HG03460 (cell line): ENCODE results near the gene SPECC1.
"Not testable (repeated sequence)": the region's sequence is repeated elsewhere in the genome, so short reads cannot be mapped to it uniquely, and the experiment has no call there.

Experiments used
- ATAC-seq: cut with Tn5 transposase; IDR thresholded peaks from one replicate; pipeline ENCODE4 v1.9.1; 2021; ENCODE audit not compliant: unreplicated experiment

Gene SPECC1, protein sequence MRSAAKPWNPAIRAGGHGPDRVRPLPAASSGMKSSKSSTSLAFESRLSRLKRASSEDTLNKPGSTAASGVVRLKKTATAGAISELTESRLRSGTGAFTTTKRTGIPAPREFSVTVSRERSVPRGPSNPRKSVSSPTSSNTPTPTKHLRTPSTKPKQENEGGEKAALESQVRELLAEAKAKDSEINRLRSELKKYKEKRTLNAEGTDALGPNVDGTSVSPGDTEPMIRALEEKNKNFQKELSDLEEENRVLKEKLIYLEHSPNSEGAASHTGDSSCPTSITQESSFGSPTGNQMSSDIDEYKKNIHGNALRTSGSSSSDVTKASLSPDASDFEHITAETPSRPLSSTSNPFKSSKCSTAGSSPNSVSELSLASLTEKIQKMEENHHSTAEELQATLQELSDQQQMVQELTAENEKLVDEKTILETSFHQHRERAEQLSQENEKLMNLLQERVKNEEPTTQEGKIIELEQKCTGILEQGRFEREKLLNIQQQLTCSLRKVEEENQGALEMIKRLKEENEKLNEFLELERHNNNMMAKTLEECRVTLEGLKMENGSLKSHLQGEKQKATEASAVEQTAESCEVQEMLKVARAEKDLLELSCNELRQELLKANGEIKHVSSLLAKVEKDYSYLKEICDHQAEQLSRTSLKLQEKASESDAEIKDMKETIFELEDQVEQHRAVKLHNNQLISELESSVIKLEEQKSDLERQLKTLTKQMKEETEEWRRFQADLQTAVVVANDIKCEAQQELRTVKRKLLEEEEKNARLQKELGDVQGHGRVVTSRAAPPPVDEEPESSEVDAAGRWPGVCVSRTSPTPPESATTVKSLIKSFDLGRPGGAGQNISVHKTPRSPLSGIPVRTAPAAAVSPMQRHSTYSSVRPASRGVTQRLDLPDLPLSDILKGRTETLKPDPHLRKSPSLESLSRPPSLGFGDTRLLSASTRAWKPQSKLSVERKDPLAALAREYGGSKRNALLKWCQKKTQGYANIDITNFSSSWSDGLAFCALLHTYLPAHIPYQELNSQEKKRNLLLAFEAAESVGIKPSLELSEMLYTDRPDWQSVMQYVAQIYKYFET

DNA sequence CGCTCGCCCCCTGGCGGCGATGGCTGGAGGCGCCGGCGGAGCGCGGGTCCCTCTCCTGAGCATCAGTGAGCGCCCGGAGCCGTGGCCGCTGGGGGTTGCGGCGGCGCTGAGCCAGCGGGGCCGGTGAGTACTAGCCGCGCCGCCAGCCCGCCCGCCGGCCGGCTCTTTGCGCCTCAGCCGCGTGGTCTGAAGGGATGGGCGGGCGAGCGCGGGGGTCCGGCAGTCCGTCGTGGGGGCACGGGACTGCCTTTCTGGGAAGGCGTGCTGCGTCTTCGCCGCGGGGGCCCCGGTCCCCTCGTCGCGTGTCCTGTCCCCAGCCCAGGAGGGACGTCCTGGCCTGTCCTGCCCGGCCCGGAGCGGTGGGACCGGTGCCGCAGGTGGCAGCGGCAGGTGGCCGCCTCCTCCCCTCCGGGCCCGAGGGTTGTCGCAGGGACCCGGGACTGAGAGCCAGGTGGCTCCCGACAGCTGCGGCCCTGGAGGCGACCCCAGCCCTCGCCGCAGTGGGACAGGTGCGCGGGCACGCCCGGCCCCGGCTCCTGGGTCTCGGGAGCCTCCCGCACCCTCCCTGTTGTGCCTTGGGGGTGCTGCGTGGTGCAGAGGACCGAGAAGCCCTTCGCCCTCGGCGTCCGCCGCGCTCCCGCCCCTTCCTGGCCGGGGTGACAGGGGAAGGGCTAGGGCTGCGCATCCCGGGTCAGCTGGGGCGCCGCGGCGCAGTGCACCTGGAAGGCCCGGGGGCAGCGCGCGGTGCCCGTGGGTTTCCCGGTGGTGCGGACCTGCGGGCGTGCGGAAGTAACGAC, at the start of gene SPECC1:
Gene SPECC1 (plus strand): TSS at position 58 of the 797 bp plus-strand sequence. CDS start 87,293 bp downstream, outside the sequence.
- peak; percentile 97 for ATAC-seq

DNA sequence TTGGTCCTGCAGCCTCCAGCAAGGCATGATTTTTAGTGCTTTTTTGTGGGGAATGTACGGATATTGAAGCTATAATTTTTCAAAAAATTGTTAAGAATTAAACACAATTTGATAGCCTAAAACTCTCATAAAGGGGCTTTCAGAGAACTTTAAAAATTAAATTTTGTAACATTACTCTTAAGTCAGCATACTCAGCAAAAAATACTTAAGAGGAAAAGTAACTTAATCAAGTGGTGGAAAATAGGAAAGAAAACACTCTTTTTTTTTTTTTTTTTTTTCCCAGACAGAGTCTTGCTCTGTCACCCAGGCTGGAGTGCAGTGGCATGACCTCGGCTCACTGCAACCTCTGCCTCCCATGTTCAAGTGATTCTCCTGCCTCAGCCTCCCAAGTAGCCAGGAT, 46.2 kb upstream of the SPECC1 start:
- ATAC-seq, result not testable (repeated sequence)

DNA sequence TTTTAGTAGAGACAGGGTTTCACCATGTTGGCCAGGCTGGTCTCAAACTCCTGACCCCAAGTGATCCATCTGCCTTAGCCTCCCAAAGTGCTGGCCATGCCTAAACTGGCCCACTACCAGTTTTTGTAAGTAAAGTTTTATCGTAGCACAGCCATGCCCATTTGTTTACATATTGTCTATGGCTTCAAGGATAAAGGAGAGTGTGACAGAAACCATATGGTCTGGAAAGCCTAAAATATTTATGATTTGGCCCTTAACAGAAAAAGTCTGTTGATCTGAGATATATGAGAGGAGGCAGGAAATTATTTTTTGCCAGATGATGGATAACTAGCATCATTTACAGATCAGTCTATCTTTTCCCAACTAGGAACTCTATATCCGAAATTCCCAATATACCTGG, 36.0 kb upstream of the SPECC1 start:
- no peak for ATAC-seq

DNA sequence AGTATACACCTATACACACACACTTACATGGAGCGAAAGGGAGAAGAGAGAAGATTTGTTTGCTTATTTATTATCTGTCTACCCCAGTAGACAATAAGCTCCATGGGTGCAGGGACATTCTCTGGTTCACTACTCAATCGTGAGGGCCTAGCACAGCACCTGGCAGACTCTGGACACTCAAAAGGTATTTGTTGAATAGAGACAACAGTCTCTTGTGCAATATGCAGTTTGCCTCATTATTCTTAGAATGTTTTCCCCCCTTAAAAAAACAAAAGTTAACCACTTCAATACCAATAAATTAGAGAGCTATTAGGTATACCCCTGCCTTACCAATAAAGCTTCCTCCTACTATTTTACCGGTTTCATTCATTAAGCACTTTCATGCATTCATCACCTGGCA, 33.6 kb upstream of the SPECC1 start:
- no peak for ATAC-seq

DNA sequence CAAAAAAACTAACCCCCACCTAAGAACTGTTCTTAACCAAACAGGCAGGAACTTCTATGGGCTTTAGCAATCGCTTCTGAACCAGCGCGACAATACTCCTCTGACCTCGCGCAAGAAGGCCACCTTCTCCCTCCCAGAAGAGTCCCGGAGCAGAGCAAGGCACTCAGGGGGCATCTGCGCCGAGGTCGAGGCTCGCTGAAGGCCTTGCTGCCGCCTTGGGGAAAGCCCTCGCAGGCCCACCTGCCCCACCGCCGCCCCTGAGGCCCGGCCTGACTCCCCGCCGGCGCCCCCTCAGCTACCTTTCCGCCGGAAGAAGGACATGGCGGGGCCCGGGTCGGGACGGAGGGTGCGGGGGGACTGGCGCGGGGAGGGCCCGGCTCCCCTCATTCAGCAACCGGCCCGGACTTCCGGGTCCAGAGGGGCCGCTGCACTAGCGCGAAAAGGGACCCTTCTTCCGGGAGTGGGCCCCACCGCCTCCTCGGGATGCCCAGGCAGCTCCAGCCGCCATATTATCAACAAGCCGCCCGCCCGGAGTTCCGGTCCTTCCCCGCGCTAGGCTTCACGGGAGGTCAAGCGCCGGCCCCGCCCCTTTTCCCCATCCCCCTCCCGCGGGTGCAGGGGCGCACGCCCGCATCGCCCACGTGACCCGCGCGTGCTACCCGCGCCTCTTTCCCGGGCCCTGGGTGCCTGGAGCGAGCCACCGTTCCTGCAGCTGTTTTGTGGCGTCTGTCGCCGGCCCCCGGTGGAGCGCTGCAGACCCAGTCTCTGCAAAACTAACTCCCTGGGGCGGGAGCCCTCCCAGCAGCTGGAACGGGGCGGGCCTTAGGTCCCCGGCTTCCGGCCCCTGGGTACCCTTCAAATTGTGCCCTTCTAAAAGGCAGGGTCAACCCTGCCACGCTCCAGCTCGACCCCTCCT, 31.6 kb upstream of the SPECC1 start, which contains the start of gene AKAP10:
Gene AKAP10 (minus strand): TSS at position 536 of the 916 bp plus-strand sequence. CDS start 149 bp downstream, at position 387.
- ATAC-seq, result peak; percentile 79

DNA sequence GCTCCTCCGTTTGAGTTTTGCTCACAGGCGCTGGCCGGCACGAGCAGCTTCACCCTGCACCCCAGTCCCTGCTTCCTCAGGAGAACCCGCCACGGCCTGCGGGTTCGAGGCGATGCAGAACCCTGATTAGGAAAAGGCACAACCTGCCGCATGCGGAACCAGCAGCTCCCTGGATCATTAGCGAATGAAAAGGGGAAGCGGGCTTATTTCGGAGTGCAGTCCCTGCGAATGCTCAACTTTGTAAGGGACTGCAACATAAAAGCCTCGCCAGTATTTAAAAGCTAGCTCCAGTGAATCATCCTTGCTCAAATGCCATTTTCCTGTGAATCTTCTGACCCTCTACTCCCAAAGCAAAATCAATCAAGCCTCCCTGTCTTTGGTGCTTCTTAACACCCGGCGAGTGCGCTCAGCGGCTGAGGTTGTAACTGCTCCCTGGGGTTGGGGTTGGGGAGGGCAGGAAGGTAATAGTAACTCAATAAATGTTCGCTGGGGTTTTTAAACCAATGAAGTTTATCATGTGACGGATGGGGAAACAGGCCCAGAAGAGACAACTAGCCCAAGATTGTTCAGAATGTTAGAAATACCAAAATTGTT, 30.9 kb upstream of the SPECC1 start:
- ATAC-seq, result peak; percentile 41

DNA sequence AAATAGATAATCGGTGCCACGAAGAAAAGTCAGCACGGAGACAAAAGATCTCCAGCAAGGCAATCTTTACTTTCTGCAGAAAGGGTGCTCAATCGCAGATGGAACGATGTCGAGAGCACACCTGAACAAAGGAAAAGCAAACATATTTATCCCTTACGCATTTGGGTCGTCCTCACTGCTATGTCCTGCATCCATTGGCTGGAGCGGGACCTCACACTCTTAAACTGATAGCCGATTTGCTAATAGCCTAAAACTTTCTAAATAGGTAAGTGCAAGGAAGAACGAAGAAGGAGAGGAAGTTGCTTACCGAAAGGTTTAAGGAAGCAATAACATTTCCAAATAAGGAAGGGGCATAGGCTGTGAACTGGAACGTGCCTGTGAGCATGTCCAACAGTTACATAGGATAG, 30.4 kb upstream of the SPECC1 start:
- ATAC-seq, result no peak

DNA sequence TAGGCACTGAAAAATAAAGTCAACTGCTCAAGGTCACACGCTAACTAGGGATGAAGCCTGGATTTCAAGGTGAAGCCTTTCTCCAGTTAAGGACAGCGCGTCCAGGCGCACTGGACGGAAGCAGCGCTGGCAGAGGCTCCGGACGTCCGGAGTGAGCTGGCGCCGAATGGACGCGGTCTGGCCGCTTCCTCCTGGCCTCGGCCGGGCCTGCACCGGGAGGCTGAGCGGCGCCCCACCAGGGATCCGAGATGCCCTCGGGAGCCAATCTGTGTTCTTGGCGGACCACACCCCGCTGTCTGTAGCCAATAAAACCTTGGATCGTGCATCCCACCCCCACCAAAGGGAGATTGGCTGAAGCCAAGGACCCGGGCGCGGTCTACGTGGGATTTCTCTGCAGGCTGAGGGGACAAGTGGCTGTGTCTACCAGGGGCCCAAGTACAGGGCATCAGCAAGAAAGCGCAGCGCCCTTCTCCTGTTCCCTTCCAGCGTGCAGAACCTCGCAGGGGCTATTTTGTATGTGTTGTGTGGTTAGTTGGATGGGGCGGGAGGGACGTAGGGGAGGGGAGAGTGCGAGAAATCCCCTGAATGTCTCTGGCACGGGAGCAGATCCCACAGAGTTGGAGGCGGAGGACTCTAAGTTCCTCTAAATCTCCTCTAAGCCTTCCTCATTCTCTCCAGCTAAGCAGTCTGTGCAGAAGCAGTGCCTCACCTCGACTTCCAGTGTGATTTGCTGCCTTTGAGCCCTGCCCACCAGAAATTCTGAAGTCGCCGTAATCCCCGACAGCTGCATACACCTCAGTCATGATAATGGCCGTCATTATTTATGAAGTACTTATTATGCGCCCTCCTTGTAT, 29.0 kb upstream of the SPECC1 start:
- ATAC-seq, result no peak

DNA sequence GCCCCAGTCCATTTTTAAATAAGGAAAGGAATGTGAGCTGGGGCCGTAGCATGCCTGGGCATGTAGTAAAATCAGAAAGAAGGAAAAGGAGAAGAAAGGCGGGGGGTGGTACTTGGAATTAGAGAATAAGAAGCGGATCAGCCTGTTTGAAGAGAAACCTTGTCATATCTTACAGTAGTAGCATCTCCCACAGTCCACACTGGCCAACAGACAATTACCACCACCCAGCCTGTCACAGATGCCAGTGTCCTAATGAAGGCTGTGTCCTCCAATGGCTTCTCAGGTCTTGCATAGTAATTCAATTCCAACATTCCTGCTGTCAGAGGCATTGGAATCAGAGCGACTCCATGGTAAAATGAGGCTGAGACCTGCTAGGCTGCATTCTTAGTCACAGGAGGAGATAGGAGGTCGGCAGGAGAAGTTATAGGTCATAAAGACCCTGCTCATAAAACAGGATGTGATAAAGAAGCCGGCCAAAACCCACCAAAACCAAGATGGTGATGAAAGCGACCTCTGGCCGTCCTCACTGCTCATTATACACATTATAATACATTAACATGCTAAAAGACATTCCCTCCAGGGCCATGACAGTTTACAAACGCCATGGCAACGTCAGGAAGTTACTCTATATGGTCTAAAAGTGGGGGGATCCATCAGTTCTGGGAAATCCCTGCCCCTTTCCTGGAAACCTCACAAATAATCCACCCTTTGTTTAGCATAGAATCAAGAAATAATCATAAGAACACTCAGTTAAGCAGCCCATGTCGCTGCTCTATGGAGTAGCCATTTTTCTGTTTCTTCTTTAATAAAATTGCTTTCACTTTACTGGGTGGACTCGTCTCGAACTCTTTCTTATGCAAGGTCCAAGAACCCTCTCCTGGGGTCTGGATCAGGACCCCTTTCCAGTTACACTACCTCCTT, 22.0 kb upstream of the SPECC1 start:
- ATAC-seq, result no peak

DNA sequence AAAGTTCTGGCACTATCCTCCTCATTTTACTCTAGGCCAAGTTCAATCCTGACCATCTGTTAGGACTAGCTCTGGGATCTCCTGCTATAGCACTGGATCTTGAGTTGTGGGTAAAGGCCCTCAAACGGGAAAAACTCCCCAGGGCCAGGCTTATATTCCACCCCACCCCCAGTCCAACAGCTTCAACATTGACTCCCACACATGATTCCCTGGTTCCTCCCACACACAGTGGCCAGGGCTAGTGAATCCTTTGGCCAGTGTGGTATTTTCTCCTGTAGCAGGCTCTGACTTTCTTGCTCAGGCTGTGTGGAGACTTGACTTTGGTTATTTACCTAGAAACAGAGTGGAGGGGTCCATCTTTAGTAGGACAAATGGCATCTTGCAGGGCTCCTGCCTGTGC, 21.3 kb upstream of the SPECC1 start:
- no peak for ATAC-seq

DNA sequence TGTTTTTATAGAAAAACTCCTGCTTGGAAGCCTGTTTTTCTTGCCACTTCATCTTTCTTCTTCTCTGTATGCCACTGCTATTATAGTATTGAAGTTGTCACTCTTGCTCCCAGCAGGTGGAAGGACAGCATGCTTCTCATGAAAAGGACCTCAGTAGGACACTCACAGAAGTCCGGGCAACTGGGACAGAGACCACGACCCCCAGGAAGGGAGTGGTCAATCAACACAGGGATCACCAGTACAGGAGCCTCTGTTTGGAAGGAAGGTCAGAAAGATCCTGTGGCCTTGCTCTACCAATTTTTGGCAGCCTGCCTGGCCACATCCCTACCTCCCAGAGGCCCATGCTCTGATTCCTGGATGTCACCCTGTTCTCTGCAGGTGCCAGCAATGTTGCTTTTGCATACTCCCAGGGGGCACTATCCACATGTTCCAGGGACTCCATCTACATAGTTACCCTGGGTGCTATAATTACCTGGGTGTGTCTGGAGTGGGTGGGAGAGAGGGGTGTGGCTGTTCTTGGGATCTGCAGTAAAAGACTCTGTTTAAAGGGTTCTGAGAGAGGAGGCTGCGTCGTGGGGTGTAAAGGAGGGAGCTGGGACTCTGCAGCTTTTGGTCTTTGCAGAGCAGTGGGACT, 17.8 kb upstream of the SPECC1 start:
- ATAC-seq, result no peak

DNA sequence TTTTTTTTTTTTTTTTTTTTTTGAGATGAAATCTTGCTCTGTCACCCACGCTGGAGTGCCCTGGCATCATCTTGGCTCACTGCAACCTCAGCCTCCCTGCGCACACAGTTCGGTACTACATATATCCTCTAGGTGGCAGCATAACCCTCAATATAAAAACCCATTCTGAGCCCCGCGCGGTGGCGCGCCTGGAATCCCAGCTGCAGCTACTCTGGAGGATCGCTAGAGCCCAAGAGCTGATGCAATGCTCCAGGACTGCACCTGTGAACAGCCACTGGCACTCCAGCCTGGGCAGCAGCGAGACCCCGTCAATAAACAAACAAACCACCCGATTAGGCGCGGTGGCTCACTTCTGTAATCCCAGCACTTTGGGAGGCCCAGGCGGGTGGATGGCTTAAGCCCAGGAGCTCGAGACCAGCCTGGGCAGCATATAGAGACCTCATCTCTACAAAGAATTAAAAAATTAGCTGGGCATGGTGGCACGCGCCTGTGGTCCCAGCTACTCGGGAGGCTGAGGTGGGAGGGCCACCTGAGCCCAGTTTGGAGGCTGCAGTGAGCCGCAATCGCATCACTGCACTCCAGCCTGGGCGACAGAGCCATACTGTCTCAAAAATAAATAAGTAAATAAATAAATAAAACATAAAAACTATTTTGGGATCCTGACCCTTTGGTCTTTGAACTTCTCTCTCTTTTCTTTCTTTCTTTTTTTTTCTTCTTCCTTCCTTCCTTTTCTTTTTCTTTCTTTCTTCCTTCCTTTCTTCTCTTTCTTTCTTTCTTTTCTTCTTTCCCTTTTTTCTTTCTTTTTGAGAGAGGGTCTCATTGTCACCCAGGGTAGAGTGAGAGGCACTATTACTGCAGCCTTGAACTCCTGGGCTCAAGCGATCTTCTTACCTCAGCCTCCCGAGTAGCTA, 16.1 kb upstream of the SPECC1 start:
- peak; percentile 62 for ATAC-seq

DNA sequence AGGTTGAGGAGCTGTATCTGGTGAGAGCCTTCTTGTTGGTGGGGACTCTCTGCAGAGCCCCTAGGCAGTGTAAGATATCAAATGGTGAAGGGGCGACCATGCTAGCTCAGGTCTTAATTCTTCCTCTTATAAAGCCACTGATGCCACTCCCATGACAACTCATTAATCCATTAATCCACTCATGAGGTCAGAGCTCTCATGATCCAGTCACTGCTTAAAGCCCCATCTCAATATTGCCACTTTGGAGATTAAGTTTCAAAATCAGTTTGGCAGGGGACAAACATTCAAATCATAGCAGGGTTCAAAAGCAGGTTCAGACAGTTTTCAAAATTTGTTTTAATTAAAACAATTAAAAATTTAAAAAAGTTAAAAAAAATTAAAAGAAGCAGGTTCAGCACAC, 13.1 kb upstream of the SPECC1 start:
- ATAC-seq, result no peak

DNA sequence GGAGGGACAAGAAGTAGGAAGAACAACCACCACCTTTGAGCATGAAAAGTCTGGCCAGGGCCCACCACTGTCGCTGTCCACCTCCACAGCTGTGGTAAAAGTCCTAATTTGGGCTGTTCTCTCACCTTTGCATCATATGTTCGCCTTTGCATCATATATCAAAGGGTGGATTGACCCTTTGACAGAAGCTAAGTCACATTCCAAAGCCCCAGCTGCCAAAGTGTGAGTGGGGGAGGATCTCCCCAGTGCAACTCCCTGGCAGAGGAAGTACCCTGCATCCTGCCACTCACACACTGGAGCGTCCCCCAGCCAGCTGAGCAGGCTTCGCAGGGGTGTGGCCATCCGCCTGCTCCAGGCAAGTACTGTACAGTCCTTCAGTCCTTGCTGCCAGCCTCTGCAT, 12.7 kb upstream of the SPECC1 start:
- no peak for ATAC-seq

DNA sequence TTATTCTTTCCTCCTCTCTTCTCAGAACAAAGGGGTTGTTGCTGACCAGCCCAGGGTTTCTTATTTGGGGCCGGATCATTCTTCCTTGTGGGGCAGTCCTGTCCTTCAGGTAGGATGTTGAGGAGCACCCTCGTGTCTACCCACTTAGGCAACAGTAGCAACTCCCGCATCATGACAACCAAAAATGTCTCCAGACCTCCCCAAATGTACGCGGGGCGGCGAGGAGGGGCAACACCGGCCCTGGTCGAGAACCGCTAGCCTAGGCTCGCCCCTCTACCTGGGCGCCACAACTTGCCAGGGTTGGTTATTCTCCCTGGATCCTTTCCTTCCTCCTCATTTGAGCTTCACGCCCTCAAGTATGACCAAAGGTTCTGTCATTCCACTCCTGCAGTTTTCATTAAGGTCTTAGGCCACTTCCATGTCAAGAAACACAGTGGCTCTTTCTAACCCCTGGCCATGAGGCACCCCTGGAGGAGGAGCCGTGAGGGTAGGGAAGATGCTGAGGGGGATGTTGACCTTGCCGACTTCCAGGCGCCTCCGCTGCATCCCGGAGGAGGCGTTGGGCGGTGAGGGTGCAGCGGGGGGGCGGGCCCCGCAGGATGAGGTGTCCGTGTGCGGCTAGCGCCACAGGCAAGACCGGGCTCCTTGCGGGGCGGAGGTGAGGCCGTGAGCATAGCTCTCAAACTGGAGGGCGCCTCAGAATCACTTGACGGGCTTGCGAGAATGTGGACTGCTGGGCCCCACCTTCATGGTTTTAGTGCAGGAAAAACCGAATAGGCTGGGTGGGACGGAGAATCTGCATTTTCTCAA, 712 bp upstream of the SPECC1 start:
- ATAC-seq, result peak; percentile 14
